Keratinocyte (primary cell): ENCODE data around the gene LAPTM5.

ENCODE experiments used
- EZH2 ChIP-seq: IDR thresholded peaks from one replicate; pipeline ENCODE4 v1.6.1; 2012; ENCODE audit warnings: inconsistent platforms, mild to moderate bottlenecking, low read length, moderate library complexity
- TF ChIP-seq, protein P1 (sequence below), 3 experiments: IDR thresholded peaks in 1 of 3; conservative IDR thresholded peaks in 1 of 3; optimal IDR thresholded peaks in 1 of 3; 2 replicates in 2 of 3; 3 replicates in 1 of 3; pipeline versions ENCODE3 to v1.5.1; 2011; ENCODE audit warnings: low read length in 3 of 3, mild to moderate bottlenecking in 3 of 3, moderate library complexity in 2 of 3, control low read depth in 1 of 3, inconsistent platforms in 1 of 3; ENCODE audit not compliant: insufficient read depth in 2 of 3; ENCODE audit errors: extremely low read depth in 1 of 3

DNA sequence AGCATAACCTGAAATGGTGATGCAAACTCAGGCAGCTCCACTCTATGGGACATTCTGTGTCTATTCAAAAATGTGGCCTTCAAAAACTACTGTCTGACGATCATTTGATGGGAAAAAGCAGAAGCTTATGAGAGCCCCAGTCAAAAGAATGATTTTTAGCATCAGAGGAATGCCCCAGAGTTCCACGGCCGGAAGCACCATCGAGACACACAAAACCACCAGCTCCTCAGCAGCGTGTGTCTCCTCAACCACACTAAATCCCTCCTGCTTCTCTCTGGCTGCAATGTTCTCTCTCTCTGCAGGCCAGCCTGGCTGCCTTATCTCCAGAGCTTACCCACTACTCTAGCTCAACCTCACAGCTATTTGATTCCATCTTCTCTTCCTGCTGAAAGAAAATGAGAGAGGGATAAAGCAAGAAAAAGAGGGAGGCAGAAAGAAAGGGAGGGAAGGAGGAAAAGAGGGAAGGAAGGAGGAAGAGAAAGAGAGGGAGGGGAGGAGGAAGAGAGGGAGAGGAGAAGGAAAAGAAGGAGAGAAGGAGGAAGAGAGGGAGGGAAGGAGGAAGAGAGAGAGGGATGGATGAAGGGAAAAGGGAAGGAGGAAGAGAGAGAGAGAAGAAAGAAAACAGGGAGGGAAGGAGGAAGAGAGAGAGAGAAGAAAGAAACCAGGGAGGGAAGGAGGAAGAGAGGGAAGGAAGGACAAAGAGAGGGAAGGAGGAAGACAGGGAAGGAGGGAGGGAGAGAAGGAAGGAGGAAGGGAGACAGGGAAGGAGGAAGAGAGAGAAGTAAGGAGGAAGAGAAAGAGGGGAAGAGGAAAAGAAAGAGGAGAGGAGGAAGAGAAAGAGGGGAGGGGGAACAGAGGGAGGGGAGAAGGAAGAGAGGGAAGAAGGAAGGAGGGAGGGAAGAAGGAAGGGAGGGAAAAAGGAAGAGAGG is 33.5 kb upstream of the LAPTM5 start:
- TF ChIP-seq, protein P1, sequence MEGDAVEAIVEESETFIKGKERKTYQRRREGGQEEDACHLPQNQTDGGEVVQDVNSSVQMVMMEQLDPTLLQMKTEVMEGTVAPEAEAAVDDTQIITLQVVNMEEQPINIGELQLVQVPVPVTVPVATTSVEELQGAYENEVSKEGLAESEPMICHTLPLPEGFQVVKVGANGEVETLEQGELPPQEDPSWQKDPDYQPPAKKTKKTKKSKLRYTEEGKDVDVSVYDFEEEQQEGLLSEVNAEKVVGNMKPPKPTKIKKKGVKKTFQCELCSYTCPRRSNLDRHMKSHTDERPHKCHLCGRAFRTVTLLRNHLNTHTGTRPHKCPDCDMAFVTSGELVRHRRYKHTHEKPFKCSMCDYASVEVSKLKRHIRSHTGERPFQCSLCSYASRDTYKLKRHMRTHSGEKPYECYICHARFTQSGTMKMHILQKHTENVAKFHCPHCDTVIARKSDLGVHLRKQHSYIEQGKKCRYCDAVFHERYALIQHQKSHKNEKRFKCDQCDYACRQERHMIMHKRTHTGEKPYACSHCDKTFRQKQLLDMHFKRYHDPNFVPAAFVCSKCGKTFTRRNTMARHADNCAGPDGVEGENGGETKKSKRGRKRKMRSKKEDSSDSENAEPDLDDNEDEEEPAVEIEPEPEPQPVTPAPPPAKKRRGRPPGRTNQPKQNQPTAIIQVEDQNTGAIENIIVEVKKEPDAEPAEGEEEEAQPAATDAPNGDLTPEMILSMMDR (optimal IDR thresholded peaks at IDR 0.05 in 1 of 3, IDR thresholded peaks at IDR 0.05 in 1 of 3, conservative IDR thresholded peaks at IDR 0.05 in 1 of 3; ENCODE audit: extremely low read depth in 1 of 3, insufficient read depth in 2 of 3, low read length in 3 of 3) = no peak
- TF ChIP-seq EZH2 = no peak
